ENCODE results near the gene OFD1.

Gene OFD1

DNA sequence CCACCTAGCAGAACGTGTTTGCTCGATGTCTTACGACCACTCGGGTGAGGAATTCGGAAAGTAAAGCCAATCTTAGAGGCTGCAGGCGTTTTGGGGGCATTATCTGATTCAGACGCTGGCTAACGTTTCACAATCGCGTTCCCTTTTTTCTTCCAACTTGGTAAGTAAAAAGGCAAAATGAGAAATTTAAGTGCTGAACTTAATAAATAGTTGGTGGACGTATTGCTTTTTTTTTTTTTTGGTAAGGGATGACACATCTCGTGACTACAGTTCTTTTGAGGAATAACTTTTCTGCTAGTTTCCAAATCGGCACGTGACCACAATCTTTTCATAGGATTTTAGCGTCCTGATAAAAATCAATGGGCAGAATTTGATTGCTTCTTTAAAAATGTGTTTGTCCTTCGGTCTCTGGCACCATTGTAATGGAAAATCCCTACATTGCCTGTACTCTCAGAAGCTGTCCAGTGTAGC, 44.8 kb upstream of the OFD1 start:
- no peak for DNase-seq (ENCODE audit: extremely low read depth, low read depth)
- TF ChIP-seq, protein P1, sequence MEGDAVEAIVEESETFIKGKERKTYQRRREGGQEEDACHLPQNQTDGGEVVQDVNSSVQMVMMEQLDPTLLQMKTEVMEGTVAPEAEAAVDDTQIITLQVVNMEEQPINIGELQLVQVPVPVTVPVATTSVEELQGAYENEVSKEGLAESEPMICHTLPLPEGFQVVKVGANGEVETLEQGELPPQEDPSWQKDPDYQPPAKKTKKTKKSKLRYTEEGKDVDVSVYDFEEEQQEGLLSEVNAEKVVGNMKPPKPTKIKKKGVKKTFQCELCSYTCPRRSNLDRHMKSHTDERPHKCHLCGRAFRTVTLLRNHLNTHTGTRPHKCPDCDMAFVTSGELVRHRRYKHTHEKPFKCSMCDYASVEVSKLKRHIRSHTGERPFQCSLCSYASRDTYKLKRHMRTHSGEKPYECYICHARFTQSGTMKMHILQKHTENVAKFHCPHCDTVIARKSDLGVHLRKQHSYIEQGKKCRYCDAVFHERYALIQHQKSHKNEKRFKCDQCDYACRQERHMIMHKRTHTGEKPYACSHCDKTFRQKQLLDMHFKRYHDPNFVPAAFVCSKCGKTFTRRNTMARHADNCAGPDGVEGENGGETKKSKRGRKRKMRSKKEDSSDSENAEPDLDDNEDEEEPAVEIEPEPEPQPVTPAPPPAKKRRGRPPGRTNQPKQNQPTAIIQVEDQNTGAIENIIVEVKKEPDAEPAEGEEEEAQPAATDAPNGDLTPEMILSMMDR (IDR thresholded peaks at IDR 0.05; ENCODE audit: low read depth, low read length, missing control alignments) = no peak
- H3K4me3 ChIP-seq (replicated peaks; ENCODE audit: low read depth, low read length) = peak overlapping the region; percentile 58

DNA sequence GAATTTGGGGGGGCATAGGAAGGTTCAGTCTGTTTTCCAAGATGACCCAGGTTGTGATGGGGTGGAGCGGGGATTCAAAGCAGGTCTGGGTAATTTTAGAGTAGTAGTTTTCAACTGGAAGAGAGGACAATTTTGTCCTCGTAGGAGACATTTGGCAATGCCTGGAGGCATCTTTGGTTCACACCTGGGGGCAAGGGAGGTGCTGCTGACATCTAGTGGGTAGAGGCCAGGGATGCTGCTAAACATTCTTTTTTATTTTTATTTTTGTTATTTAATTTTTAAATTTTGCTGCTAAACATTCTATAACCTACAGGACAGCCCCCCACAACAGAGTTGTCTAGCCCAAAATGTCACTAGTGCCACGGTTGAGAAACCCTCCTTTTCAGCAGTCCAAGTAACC, 43.7 kb upstream of the OFD1 start:
- H3K4me3 ChIP-seq (replicated peaks; ENCODE audit: low read depth, low read length) = peak overlapping the region; percentile 58

DNA sequence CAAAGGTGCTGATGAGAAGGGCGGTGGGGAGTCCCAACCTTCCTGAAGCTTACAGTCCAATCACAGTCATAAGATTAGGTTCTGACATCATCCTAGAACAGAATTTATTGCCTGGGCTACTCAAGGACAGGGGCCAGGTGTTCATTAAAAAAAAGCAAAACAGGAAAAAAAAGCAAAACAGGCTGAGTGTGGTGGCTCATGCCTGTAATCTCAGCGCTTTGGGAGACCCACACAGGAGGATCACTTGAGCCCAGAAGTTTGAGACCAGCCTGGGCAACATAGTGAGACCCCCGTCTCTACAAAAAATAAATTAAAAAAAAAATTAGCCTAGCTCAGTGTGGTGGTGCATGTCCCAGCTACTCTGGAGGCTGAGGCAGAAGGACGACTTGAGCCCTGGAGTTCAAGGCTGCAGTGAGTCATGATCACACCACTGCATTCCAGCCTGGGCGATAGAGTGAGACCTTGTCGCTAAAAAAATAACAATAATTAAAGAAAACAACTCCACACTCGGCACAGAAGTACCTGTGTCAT, 42.6 kb upstream of the OFD1 start:
- no peak for DNase-seq (ENCODE audit: extremely low read depth, low read depth)
- TF ChIP-seq, protein P1 (IDR thresholded peaks at IDR 0.05; ENCODE audit: low read depth, low read length, missing control alignments) = no peak
- H3K4me3 ChIP-seq (replicated peaks; ENCODE audit: low read depth, low read length) = no peak overlapping the region

More for the DNA sequence above, 43.7 kb upstream of the OFD1 start:
- TF ChIP-seq, protein P1 (IDR thresholded peaks at IDR 0.05; ENCODE audit: low read depth, low read length, missing control alignments) = no peak
- no peak for DNase-seq (ENCODE audit: extremely low read depth, low read depth)

DNA sequence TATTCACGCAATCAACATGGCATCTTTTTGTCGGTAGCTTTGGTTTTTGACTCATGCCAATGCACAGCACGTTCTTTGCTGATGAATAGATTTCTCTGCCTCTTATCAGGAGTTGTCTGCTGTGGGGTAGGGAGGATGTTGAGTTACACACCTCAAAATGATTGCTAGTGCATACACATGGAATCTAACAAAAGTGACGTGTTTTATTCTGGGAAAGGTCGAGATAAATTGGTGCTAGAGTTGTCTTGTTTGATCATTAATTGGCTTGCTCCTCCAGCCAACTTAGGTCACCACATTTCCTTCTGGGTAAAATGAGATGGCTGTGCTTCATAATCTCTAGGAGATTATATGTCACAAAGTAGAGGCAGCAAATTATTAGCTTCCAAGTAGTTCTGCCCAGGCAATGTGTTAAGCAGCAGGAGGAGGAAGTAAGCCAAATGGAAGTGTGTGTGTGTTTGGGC, 41.7 kb upstream of the OFD1 start:
- DNase-seq (ENCODE audit: extremely low read depth, low read depth) = no peak
- TF ChIP-seq, protein P1 (IDR thresholded peaks at IDR 0.05; ENCODE audit: low read depth, low read length, missing control alignments) = no peak
- no peak overlapping the region for H3K4me3 ChIP-seq (replicated peaks; ENCODE audit: low read depth, low read length)

DNA sequence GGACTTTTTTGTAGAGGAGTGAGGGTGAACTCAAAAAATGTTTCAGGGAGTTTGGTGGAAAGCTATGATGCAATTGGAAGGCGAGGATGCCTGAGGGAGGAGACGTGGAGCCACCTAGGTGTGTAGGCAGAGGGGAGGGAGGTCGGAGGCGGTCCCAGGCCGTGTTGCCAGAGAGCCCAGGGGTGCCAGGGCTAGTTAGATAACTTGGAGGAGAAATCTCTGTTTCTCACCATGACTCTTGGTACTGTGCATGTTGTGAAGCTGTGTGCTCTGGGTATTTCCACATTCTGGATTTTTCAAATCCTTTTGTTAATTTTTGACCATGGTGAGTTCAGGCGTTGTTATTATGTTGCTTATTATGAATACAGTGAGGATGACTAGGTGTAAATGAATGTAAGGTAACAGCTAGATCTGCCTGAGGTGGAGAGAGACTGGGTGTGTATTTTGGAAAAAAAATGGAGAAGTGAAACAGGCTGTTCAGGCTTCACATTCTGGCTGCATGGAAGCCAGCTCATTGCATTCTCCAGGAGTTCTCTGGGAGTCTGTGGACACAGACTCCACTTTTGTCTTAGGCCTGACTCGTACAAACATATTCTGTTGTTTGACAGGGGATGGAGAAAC, 41.1 kb upstream of the OFD1 start:
- no peak overlapping the region for H3K4me3 ChIP-seq (replicated peaks; ENCODE audit: low read depth, low read length)
- TF ChIP-seq, protein P1 (IDR thresholded peaks at IDR 0.05; ENCODE audit: low read depth, low read length, missing control alignments) = no peak
- DNase-seq (ENCODE audit: extremely low read depth, low read depth) = no peak

DNA sequence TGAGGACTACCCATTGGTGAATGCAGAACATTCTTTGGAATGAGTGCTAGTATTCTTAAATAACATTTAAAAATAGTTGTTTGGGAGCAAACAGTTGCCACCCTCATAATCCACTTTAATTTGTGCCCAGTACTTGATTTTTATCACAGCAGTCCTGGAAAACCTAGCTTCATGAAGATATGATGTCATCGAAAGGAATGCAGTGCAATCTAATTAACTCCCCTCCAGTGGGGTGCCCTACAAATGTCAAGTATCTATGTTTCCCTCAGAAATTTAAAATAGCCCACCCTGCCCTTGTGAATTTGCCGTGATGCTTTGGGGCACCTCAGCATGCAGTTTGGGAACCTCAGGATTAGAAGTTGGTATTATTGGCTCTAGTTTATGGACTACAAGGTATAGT, 40.2 kb upstream of the OFD1 start:
- TF ChIP-seq, protein P1 (IDR thresholded peaks at IDR 0.05; ENCODE audit: low read depth, low read length, missing control alignments) = no peak
- H3K4me3 ChIP-seq (replicated peaks; ENCODE audit: low read depth, low read length) = no peak overlapping the region
- DNase-seq (ENCODE audit: extremely low read depth, low read depth) = no peak

Measured in HFF-Myc (cell line).